ENCODE data around the gene RBM43. TPM values are rescaled to one million over a fixed set of nuclear protein-coding genes. Genes with fewer than 3 reads are reported as not detected.

Gene RBM43
- total RNA-seq, 1 donor from 2014 or later: 1.5 TPM

DNA sequence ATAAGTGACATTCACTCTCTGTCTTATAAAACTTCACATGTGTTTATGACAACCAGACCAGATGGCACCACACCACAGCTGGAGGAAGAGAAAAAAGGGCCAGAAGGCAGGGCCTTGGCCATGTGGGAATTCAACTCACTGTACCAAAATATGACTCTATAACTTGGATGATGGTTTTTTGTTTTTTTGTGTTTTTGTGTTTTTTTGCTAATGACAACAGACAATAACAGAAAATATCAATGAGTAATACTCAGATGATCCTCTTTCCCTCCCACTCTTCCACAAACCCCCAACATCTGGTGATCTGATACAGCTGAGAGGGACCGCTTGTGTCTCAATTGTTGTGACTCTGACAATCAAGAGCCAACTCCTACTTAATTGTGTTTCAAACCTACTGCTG, 15.4 kb upstream of the RBM43 start:
- Histone ChIP-seq H3K36me3 (peaks cover 65% of the 10 kb centered on the region), H3K27me3 (ENCODE audit: low read depth) (no peaks in the 10 kb centered on the region), H3K4me1 (no peaks in the 10 kb centered on the region), H3K9me3 (replicated peaks) (no peaks in the 10 kb centered on the region), H3K4me3 (no peak overlapping the region), H3K27ac (replicated peaks) (no peak overlapping the region)
- intact Hi-C loops (cut with micrococcal nuclease): no loop called here
- no peak for DNase-seq
- TF ChIP-seq, protein P1, sequence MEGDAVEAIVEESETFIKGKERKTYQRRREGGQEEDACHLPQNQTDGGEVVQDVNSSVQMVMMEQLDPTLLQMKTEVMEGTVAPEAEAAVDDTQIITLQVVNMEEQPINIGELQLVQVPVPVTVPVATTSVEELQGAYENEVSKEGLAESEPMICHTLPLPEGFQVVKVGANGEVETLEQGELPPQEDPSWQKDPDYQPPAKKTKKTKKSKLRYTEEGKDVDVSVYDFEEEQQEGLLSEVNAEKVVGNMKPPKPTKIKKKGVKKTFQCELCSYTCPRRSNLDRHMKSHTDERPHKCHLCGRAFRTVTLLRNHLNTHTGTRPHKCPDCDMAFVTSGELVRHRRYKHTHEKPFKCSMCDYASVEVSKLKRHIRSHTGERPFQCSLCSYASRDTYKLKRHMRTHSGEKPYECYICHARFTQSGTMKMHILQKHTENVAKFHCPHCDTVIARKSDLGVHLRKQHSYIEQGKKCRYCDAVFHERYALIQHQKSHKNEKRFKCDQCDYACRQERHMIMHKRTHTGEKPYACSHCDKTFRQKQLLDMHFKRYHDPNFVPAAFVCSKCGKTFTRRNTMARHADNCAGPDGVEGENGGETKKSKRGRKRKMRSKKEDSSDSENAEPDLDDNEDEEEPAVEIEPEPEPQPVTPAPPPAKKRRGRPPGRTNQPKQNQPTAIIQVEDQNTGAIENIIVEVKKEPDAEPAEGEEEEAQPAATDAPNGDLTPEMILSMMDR (IDR thresholded peaks at IDR 0.05; ENCODE audit: borderline replicate concordance): no peak

- Histone ChIP-seq H3K9me3 (replicated peaks) (no peaks in the 10 kb centered on the region), H3K27ac (replicated peaks) (no peak overlapping the region), H3K4me3 (no peak overlapping the region), H3K36me3 (peaks cover 65% of the 10 kb centered on the region), H3K4me1 (no peaks in the 10 kb centered on the region), H3K27me3 (ENCODE audit: low read depth) (no peaks in the 10 kb centered on the region)
- no peak for DNase-seq
- intact Hi-C loops (cut with micrococcal nuclease): no loop called here
- TF ChIP-seq, protein P1 (IDR thresholded peaks at IDR 0.05; ENCODE audit: borderline replicate concordance): no peak
Measured at GRCh38 chr2:151275291-151275690, 13.6 kb upstream of the RBM43 start.

DNA sequence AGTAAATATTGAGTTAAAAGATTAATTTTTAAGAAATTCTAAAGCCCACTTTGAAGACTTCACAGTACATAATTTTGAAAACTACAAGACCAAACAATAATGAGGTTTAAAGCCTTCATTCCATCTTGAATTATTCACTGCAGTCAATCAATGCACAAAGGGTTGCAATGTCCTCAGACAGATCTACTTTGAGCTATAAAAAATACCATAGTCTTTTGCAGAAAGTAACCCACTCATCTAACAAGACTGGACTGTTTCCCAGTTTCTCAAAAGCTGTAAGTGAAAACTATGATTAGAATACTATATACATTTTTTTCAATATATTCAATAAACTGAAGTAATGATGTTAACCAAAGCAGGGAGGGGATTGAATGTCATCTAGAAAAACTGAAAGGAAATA, 10.2 kb upstream of the RBM43 start:
- DNase-seq: no peak
- Histone ChIP-seq H3K36me3 (peaks cover 49% of the 10 kb centered on the region), H3K4me3 (no peak overlapping the region), H3K4me1 (no peaks in the 10 kb centered on the region), H3K27ac (replicated peaks) (no peak overlapping the region), H3K9me3 (replicated peaks) (peaks cover 5% of the 10 kb centered on the region), H3K27me3 (ENCODE audit: low read depth) (no peaks in the 10 kb centered on the region)
- TF ChIP-seq, protein P1 (IDR thresholded peaks at IDR 0.05; ENCODE audit: borderline replicate concordance): no peak
- intact Hi-C loops (cut with micrococcal nuclease): no loop called here

GRCh38 chr2:151269798-151270568, 8.3 kb upstream of the RBM43 start:
- Histone ChIP-seq H3K27ac (replicated peaks) (no peak overlapping the region), H3K4me3 (no peak overlapping the region), H3K36me3 (peaks cover 44% of the 10 kb centered on the region), H3K4me1 (no peaks in the 10 kb centered on the region), H3K27me3 (ENCODE audit: low read depth) (no peaks in the 10 kb centered on the region), H3K9me3 (replicated peaks) (peaks cover 5% of the 10 kb centered on the region)
- intact Hi-C loops (cut with micrococcal nuclease): no loop called here
- TF ChIP-seq, protein P1 (IDR thresholded peaks at IDR 0.05; ENCODE audit: borderline replicate concordance): no peak
- no peak for DNase-seq

- Histone ChIP-seq H3K9me3 (replicated peaks) (peaks cover 5% of the 10 kb centered on the region), H3K36me3 (peaks cover 28% of the 10 kb centered on the region), H3K4me1 (no peaks in the 10 kb centered on the region), H3K4me3 (no peak overlapping the region), H3K27me3 (ENCODE audit: low read depth) (no peaks in the 10 kb centered on the region), H3K27ac (replicated peaks) (no peak overlapping the region)
- intact Hi-C loops (cut with micrococcal nuclease): no loop called here
- DNase-seq: no peak
- TF ChIP-seq, protein P1 (IDR thresholded peaks at IDR 0.05; ENCODE audit: borderline replicate concordance): no peak
Measured at GRCh38 chr2:151268085-151268484, 6.4 kb upstream of the RBM43 start.

Data from left ventricle myocardium inferior (tissue), 1 donor.